Osteocyte (in vitro differentiated cells): ENCODE measurements around the gene AKR1D1. TPM values are rescaled to one million over a fixed set of nuclear protein-coding genes. Genes with fewer than 3 reads are reported as not detected.

Experiments
- DNase-seq: peaks from one replicate; pipeline ENCODE4 v3.0.0; 2021; ENCODE audit warnings: mixed read lengths; ENCODE audit not compliant: unreplicated experiment; ENCODE audit errors: extremely low spot score
- H3K27ac Mint-ChIP-seq: one replicate; pipeline ENCODE4 v1.8.0; 2021; ENCODE audit warnings: mild to moderate bottlenecking, mixed read lengths; ENCODE audit not compliant: unreplicated experiment
- H3K27me3 Mint-ChIP-seq: one replicate; pipeline ENCODE4 v1.8.0; 2021; ENCODE audit warnings: mixed read lengths; ENCODE audit not compliant: unreplicated experiment
- H3K36me3 Mint-ChIP-seq: one replicate; pipeline ENCODE4 v1.8.0; 2021; ENCODE audit warnings: mixed read lengths; ENCODE audit not compliant: unreplicated experiment
- H3K4me1 Mint-ChIP-seq: one replicate; pipeline ENCODE4 v1.8.0; 2021; ENCODE audit warnings: mixed read lengths; ENCODE audit not compliant: unreplicated experiment
- H3K4me3 Mint-ChIP-seq: one replicate; pipeline ENCODE4 v1.8.0; 2021; ENCODE audit warnings: mild to moderate bottlenecking, moderate library complexity, mixed read lengths; ENCODE audit not compliant: unreplicated experiment
- H3K9me3 Mint-ChIP-seq: one replicate; pipeline ENCODE4 v1.8.0; 2021; ENCODE audit warnings: mixed read lengths; ENCODE audit not compliant: unreplicated experiment
- long read RNA-seq: library from polyadenylated mRNA; unstranded; transcript quantifications from one replicate; pipeline ENCODE4 v2.0.0, GENCODE V29; 2021
- total RNA-seq: library from RNA; stranded (reverse); gene quantifications from 2 replicates; pipeline ENCODE4 v1.2.1, GENCODE V29; 2021
- TF ChIP-seq, protein P1 (sequence below): fragments of 200-600 bp; sonication (generic); IDR thresholded peaks from 2 replicates; pipeline ENCODE4 v1.5.0; 2021; ENCODE audit warnings: antibody characterized with exemption, mild to moderate bottlenecking, moderate library complexity

AKR1D1 gene, protein sequence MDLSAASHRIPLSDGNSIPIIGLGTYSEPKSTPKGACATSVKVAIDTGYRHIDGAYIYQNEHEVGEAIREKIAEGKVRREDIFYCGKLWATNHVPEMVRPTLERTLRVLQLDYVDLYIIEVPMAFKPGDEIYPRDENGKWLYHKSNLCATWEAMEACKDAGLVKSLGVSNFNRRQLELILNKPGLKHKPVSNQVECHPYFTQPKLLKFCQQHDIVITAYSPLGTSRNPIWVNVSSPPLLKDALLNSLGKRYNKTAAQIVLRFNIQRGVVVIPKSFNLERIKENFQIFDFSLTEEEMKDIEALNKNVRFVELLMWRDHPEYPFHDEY
- total RNA-seq: not detected in 2 replicates
- long read RNA-seq: 0 reads

- TF ChIP-seq, protein P1, sequence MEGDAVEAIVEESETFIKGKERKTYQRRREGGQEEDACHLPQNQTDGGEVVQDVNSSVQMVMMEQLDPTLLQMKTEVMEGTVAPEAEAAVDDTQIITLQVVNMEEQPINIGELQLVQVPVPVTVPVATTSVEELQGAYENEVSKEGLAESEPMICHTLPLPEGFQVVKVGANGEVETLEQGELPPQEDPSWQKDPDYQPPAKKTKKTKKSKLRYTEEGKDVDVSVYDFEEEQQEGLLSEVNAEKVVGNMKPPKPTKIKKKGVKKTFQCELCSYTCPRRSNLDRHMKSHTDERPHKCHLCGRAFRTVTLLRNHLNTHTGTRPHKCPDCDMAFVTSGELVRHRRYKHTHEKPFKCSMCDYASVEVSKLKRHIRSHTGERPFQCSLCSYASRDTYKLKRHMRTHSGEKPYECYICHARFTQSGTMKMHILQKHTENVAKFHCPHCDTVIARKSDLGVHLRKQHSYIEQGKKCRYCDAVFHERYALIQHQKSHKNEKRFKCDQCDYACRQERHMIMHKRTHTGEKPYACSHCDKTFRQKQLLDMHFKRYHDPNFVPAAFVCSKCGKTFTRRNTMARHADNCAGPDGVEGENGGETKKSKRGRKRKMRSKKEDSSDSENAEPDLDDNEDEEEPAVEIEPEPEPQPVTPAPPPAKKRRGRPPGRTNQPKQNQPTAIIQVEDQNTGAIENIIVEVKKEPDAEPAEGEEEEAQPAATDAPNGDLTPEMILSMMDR: no peak
- peaks cover 22% of the 10 kb centered on the region for H3K27me3 Mint-ChIP-seq
- peaks cover 17% of the 10 kb centered on the region for H3K9me3 Mint-ChIP-seq
- no peaks in the 10 kb centered on the region for H3K36me3 Mint-ChIP-seq
- H3K4me1 Mint-ChIP-seq: no peaks in the 10 kb centered on the region
- no peak for DNase-seq
- H3K27ac Mint-ChIP-seq: no peak within 1 kb of the TSS
- no peak within 1 kb of the TSS for H3K4me3 Mint-ChIP-seq
Observed at GRCh38 chr7:138076196-138076595, at the start of gene AKR1D1. AKR1D1 (plus strand) TSS chr7:138076459; CDS start chr7:138076519, 60 bp downstream.

DNA sequence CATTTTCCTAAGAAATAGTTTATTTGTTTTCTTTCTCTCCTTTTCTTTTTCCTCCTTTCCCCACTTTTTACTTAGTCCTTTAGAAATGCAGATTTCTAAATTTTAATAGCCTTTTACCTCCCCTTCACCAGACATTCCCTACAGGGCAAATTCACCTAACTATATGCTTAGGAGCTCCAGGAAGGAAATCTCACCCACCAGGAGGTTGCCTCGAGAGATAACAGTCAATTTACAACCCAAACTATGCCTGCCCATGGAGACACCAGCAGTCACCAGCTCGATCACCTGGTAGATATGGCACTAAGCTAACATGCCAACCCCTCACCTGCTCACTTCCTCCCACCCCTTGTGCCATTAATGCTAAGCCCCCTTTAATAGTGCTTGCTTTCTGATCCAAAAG lies 49.2 kb upstream of the AKR1D1 start:
- H3K4me3 Mint-ChIP-seq: no peak overlapping the region
- no peak overlapping the region for H3K27ac Mint-ChIP-seq
- TF ChIP-seq, protein P1: no peak
- no peaks in the 10 kb centered on the region for H3K4me1 Mint-ChIP-seq
- no peaks in the 10 kb centered on the region for H3K9me3 Mint-ChIP-seq
- H3K36me3 Mint-ChIP-seq: no peaks in the 10 kb centered on the region
- no peak for DNase-seq
- peaks cover 43% of the 10 kb centered on the region for H3K27me3 Mint-ChIP-seq

GRCh38 chr7:138029126-138029525 lies 47.1 kb upstream of the AKR1D1 start:
- Mint-ChIP-seq H3K36me3 (no peaks in the 10 kb centered on the region), H3K27ac (no peak overlapping the region), H3K27me3 (peaks cover 48% of the 10 kb centered on the region), H3K9me3 (no peaks in the 10 kb centered on the region), H3K4me1 (no peaks in the 10 kb centered on the region), H3K4me3 (no peak overlapping the region)
- DNase-seq: no peak
- TF ChIP-seq, protein P1: no peak

DNA sequence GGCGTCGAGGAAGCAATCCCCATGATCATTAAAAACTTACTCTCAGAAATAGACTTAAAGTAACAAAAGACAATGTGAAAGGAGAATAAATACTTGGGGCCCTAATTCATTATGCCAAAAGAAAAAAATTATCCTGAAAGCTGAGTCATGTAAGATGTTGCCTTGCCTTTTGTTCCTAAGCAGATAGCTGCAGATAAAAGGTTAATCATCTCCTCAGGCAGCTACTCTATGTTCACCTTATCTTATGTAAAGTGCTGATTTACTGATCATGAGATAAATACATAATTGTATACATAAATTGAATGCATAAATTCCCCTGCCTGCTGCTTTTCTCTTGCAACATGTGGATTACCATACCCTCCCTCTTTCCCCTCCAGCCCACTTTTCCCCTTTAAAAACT lies 46.3 kb upstream of the AKR1D1 start:
- no peak for DNase-seq
- H3K9me3 Mint-ChIP-seq: no peaks in the 10 kb centered on the region
- H3K4me1 Mint-ChIP-seq: no peaks in the 10 kb centered on the region
- no peak overlapping the region for H3K27ac Mint-ChIP-seq
- peaks cover 48% of the 10 kb centered on the region for H3K27me3 Mint-ChIP-seq
- TF ChIP-seq, protein P1: no peak
- H3K4me3 Mint-ChIP-seq: no peak overlapping the region
- no peaks in the 10 kb centered on the region for H3K36me3 Mint-ChIP-seq

DNA sequence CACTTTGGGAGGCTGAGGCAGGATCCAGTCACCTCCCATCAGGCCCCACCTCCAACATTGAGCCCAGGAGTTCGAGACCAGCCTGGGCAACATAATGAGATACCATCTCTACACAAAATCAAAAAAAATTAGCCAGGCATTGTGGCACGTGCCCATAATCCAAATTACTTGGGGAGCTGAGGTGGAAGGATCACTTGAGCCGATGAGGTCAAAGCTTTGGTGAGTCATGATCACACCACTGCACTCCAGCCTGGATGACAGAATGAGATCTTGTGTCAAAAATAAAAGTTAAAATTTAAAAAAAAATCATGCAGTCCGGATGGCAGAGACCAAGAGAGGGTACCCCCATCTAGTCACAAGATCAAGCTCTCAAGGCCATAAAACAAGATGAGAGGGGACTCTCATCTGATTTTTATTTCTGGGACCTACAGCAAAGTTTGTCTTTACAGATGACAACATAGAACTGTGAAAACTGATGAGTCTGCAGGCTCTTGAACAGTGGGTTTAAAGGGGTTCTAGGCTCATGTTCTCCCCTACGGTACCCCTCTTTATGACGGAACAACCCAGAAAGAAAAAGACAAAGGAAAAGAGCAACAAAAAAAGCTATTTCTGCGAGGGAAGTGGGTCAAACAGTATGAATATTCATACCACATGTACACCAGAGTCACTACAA lies 45.4 kb upstream of the AKR1D1 start:
- Mint-ChIP-seq H3K4me3 (no peak overlapping the region), H3K27me3 (peaks cover 48% of the 10 kb centered on the region), H3K9me3 (no peaks in the 10 kb centered on the region), H3K27ac (no peak overlapping the region), H3K4me1 (no peaks in the 10 kb centered on the region), H3K36me3 (no peaks in the 10 kb centered on the region)
- no peak for DNase-seq
- TF ChIP-seq, protein P1: no peak
